SK-N-SH treated with all-trans-retinoic acid at 6 μM for 48 hours (cell line): Measurements from ENCODE around the gene AGR3.

Source experiments
- ATAC-seq: fragments of 200-7000 bp; cut with Tn5 transposase; 3 replicates; pipeline ENCODE4 v1.9.1; 2020; ENCODE audit warnings: mild to moderate bottlenecking, moderate library complexity
- BACH2 ChIP-seq: fragments of 250-450 bp; sonication (Bioruptor Pico); IDR thresholded peaks from 2 replicates; pipeline ENCODE4 v1.9.0; 2021; ENCODE audit warnings: mild to moderate bottlenecking, borderline replicate concordance
- CREB5 ChIP-seq: fragments of 250-450 bp; sonication (Bioruptor Pico); IDR thresholded peaks from 2 replicates; pipeline ENCODE4 v1.5.1; 2020; ENCODE audit warnings: low read depth, mild to moderate bottlenecking, moderate library complexity
- CSDC2 ChIP-seq: fragments of 250-450 bp; sonication (Bioruptor Pico); IDR thresholded peaks from 2 replicates; pipeline ENCODE4 v1.5.0; 2020; ENCODE audit warnings: mild to moderate bottlenecking, moderate library complexity
- CSRNP3 ChIP-seq: fragments of 250-450 bp; sonication (Bioruptor Pico); IDR thresholded peaks from 2 replicates; pipeline ENCODE4 v1.5.1; 2021; ENCODE audit warnings: mild to moderate bottlenecking, moderate library complexity
- ESRRG ChIP-seq: fragments of 250-450 bp; sonication (Bioruptor Pico); IDR thresholded peaks from 2 replicates; pipeline ENCODE4 v1.6.1; 2021; ENCODE audit warnings: mild to moderate bottlenecking
- GLIS3 ChIP-seq: fragments of 250-450 bp; sonication (Bioruptor Pico); IDR thresholded peaks from 2 replicates; pipeline ENCODE4 v1.5.0; 2020; ENCODE audit warnings: mild to moderate bottlenecking, moderate library complexity
- ISL1 ChIP-seq: fragments of 250-450 bp; sonication (Bioruptor Pico); IDR thresholded peaks from 2 replicates; pipeline ENCODE4 v2.1.2; 2022; ENCODE audit warnings: mild to moderate bottlenecking, moderate library complexity
- OSR1 ChIP-seq: fragments of 250-450 bp; sonication (Bioruptor Pico); IDR thresholded peaks from 2 replicates; pipeline ENCODE4 v1.8.0; 2022; ENCODE audit warnings: moderate library complexity, mild to moderate bottlenecking, inconsistent platforms
- PATZ1 ChIP-seq: fragments of 250-450 bp; sonication (Bioruptor Pico); IDR thresholded peaks from 2 replicates; pipeline ENCODE4 v1.8.0; 2020; ENCODE audit warnings: mild to moderate bottlenecking, moderate library complexity, borderline replicate concordance
- POU6F1 ChIP-seq: fragments of 250-450 bp; sonication (Bioruptor Pico); IDR thresholded peaks from 2 replicates; pipeline ENCODE4 v1.8.0; 2021; ENCODE audit warnings: low read depth, mild to moderate bottlenecking, moderate library complexity, borderline replicate concordance
- PPARA ChIP-seq: fragments of 250-450 bp; sonication (Bioruptor Pico); IDR thresholded peaks from 2 replicates; pipeline ENCODE4 v1.5.0; 2020; ENCODE audit warnings: mild to moderate bottlenecking, borderline replicate concordance
- RARB ChIP-seq: fragments of 250-450 bp; sonication (Bioruptor Pico); IDR thresholded peaks from 2 replicates; pipeline ENCODE4 v1.8.0; 2021; ENCODE audit warnings: mild to moderate bottlenecking, moderate library complexity
- SNAI2 ChIP-seq: fragments of 250-450 bp; sonication (Bioruptor Pico); IDR thresholded peaks from 2 replicates; pipeline ENCODE4 v1.5.0; 2020; ENCODE audit warnings: mild to moderate bottlenecking, moderate library complexity
- TCF4 ChIP-seq: fragments of 250-450 bp; sonication (Bioruptor Pico); IDR thresholded peaks from 2 replicates; pipeline ENCODE4 v1.8.0; 2021; ENCODE audit warnings: mild to moderate bottlenecking, moderate library complexity, borderline replicate concordance
- TOX ChIP-seq: fragments of 250-450 bp; sonication (Bioruptor Pico); IDR thresholded peaks from 2 replicates; pipeline ENCODE4 v1.8.0; 2021; ENCODE audit warnings: mild to moderate bottlenecking, moderate library complexity, borderline replicate concordance
- TSHZ2 ChIP-seq: fragments of 250-450 bp; sonication (Bioruptor Pico); IDR thresholded peaks from 2 replicates; pipeline ENCODE4 v1.5.0; 2020; ENCODE audit warnings: mild to moderate bottlenecking, moderate library complexity
- ZFP3 ChIP-seq: fragments of 250-450 bp; sonication (Bioruptor Pico); IDR thresholded peaks from 2 replicates; pipeline ENCODE4 v1.5.0; 2020; ENCODE audit warnings: mild to moderate bottlenecking, moderate library complexity
- ZFP30 ChIP-seq: fragments of 450-650 bp; formaldehyde crosslinking; IDR thresholded peaks from 2 replicates; pipeline ENCODE4 v1.5.0; 2022; ENCODE audit warnings: mild to moderate bottlenecking, moderate library complexity
- ZNF565 ChIP-seq: fragments of 450-650 bp; formaldehyde crosslinking; conservative IDR thresholded peaks from 2 replicates; pipeline ENCODE4 v1.5.0; 2020; ENCODE audit warnings: low read depth, mild to moderate bottlenecking, moderate library complexity
- ZNF70 ChIP-seq: fragments of 450-650 bp; formaldehyde crosslinking; IDR thresholded peaks from 2 replicates; pipeline ENCODE4 v1.5.0; 2020; ENCODE audit warnings: mild to moderate bottlenecking, moderate library complexity
- ZNF8 ChIP-seq: fragments of 450-650 bp; formaldehyde crosslinking; IDR thresholded peaks from 2 replicates; pipeline ENCODE4 v1.5.0; 2020; ENCODE audit warnings: mild to moderate bottlenecking, moderate library complexity

Gene AGR3

GRCh38 chr7:16904076-16904475 is 22.3 kb upstream of the AGR3 start:
- no peak for TF ChIP-seq CSRNP3 (CRISPR knock-in tag)
- no peak for TF ChIP-seq OSR1 (CRISPR knock-in tag)
- TF ChIP-seq RARB (CRISPR knock-in tag) = no peak
- no peak for TF ChIP-seq ZNF8
- TF ChIP-seq ISL1 (CRISPR knock-in tag) = no peak
- TF ChIP-seq TCF4 = no peak
- TF ChIP-seq CSDC2 (CRISPR knock-in tag) = no peak
- TF ChIP-seq ESRRG (CRISPR knock-in tag) = no peak
- no peak for TF ChIP-seq ZFP3 (CRISPR knock-in tag)
- TF ChIP-seq GLIS3 (CRISPR knock-in tag) = no peak
- no peak for TF ChIP-seq ZNF70
- no peak for TF ChIP-seq TOX (CRISPR knock-in tag)
- no peak for TF ChIP-seq BACH2 (CRISPR knock-in tag)
- no peak for TF ChIP-seq ZFP30 (CRISPR knock-in tag)
- TF ChIP-seq ZNF565 (CRISPR knock-in tag) = no peak
- no peak for TF ChIP-seq PPARA (CRISPR knock-in tag)
- TF ChIP-seq SNAI2 = no peak
- TF ChIP-seq CREB5 = no peak
- no peak for ATAC-seq

GRCh38 chr7:16900209-16900768 is 18.5 kb upstream of the AGR3 start:
- ATAC-seq = no peak
- TF ChIP-seq ESRRG (CRISPR knock-in tag) (no peak), PATZ1 (CRISPR knock-in tag) (no peak), TSHZ2 (CRISPR knock-in tag) (no peak)

GRCh38 chr7:16891874-16892643 is 10.3 kb upstream of the AGR3 start:
- no peak for ATAC-seq
- TF ChIP-seq TOX (CRISPR knock-in tag) (no peak), POU6F1 (CRISPR knock-in tag) (no peak), TSHZ2 (CRISPR knock-in tag) (no peak), CSDC2 (CRISPR knock-in tag) (no peak), SNAI2 (no peak), PPARA (CRISPR knock-in tag) (no peak), ZFP3 (CRISPR knock-in tag) (no peak), ESRRG (CRISPR knock-in tag) (no peak), ZFP30 (CRISPR knock-in tag) (no peak), ZNF8 (no peak), ZNF565 (CRISPR knock-in tag) (no peak), ZNF70 (no peak), PATZ1 (CRISPR knock-in tag) (no peak)
